ENCODE results near the gene ADGRB2. TPM values are rescaled to one million over a fixed set of nuclear protein-coding genes. Genes with fewer than 3 reads are reported as not detected.
A peak's percentile ranks its signal among the peaks of the same experiment; 100 is the strongest.

ADGRB2 gene
- total RNA-seq, 1 experiment from 2014 or later: 10.9 TPM

- no peak overlapping the region for H2BK20ac ChIP-seq (ENCODE audit: low read depth, low read length, poor library complexity, severe bottlenecking)
- no peaks in the 10 kb centered on the region for H3K9me3 Mint-ChIP-seq
- H2BK12ac ChIP-seq (ENCODE audit: insufficient read length, low read depth, low read length): no peak overlapping the region
- H4K5ac ChIP-seq (ENCODE audit: insufficient read length, low read depth, low read length): no peak overlapping the region
- peak; percentile 69 for DNase-seq
- H3K27me3 Mint-ChIP-seq (ENCODE audit: low read depth): no peaks in the 10 kb centered on the region
- H4K20me1 ChIP-seq (ENCODE audit: control insufficient read depth, insufficient read depth, insufficient read length): peaks cover 2% of the 10 kb centered on the region
- no peak overlapping the region for H3K27ac Mint-ChIP-seq
- H3K23ac ChIP-seq (ENCODE audit: insufficient read length, low read depth, low read length): no peak overlapping the region
- no peak overlapping the region for H3K18ac ChIP-seq (ENCODE audit: insufficient read length, low read depth, low read length)
- H3K4me2 ChIP-seq (ENCODE audit: insufficient read depth, insufficient read length, low read length): no peak overlapping the region
- no peak overlapping the region for H3K27ac ChIP-seq (ENCODE audit: insufficient read length, low read depth, low read length)
- H4K91ac ChIP-seq (ENCODE audit: insufficient read length, low read depth, low read length): no peak overlapping the region
- no peak overlapping the region; the same call in 1 of the 2 replicates for H3K14ac ChIP-seq (ENCODE audit: insufficient read depth, low read length)
- no peaks in the 10 kb centered on the region for H3K79me2 ChIP-seq (ENCODE audit: insufficient read depth, low read length)
- no peak overlapping the region for H3K4me3 Mint-ChIP-seq
- no peak overlapping the region for H2BK5ac ChIP-seq (ENCODE audit: insufficient read length, low read length)
- H2AFZ ChIP-seq (ENCODE audit: low read length): no peak overlapping the region
- no peaks in the 10 kb centered on the region for H3K23me2 ChIP-seq (ENCODE audit: insufficient read length, low read depth, low read length, poor library complexity, severe bottlenecking)
- H3K4me1 Mint-ChIP-seq: 0 out of 4 replicates have a peak, but pooled peaks cover 2 to 3% of the 10 kb centered on the region in 2 experiments
- H3K4ac ChIP-seq (ENCODE audit: low read depth, low read length): no peak overlapping the region
- no peaks in the 10 kb centered on the region for H3K4me1 ChIP-seq (ENCODE audit: insufficient read depth, low read length)
- TF ChIP-seq CTCF (conservative IDR thresholded peaks at IDR 0.05): peak; percentile 68
- H3K79me1 ChIP-seq (ENCODE audit: insufficient read depth, low read depth, low read length, poor library complexity, severe bottlenecking): no peaks in the 10 kb centered on the region
- no peak overlapping the region for H3K56ac ChIP-seq (ENCODE audit: insufficient read length, low read depth, low read length)
- no CpG with 5 or more reads among the region's 11 CpGs for WGBS (ENCODE audit: extremely low coverage, insufficient read length, low lambda C conversion rate)
- no peak overlapping the region for H2BK15ac ChIP-seq (ENCODE audit: low read depth, low read length)
- no peak overlapping the region for H3T11ph ChIP-seq (ENCODE audit: low read length)
- H3K9me3 ChIP-seq (ENCODE audit: control insufficient read depth, low read depth, low read length): no peaks in the 10 kb centered on the region
- no peak overlapping the region for H4K8ac ChIP-seq (replicated peaks; ENCODE audit: insufficient read length, low read depth, low read length)
- no peak overlapping the region for H2AK5ac ChIP-seq (ENCODE audit: insufficient read length, low read length)
- H3K9ac ChIP-seq (ENCODE audit: extremely low read depth, insufficient read length, low read length): no peak overlapping the region
- H3K27me3 ChIP-seq (ENCODE audit: insufficient read depth, low read length): no peaks in the 10 kb centered on the region
- no peaks in the 10 kb centered on the region for H3K36me3 Mint-ChIP-seq (ENCODE audit: insufficient read depth in 1 of 3, low read depth in 3 of 3)
- no peak overlapping the region for H2BK120ac ChIP-seq (ENCODE audit: low read depth, low read length, poor library complexity, severe bottlenecking)
Measured at GRCh38 chr1:31683997-31684396, 80.1 kb downstream of the ADGRB2 start.
